HCT116 (cell line): ENCODE data around the gene DUSP14. TPM values are rescaled to one million over a fixed set of nuclear protein-coding genes. Genes with fewer than 3 reads are reported as not detected.

ENCODE experiments used
- ATAC-seq: fragments of 200-7000 bp; cut with Tn5 transposase; 2 replicates; pipeline ENCODE4 v1.9.1; 2020; ENCODE audit warnings: mild to moderate bottlenecking, moderate library complexity
- BruUV-seq: library from RNA; stranded (reverse); fragments of 400-500 nt; replicated peaks from 2 replicates; lab custom pipeline; 2021; lab: Mats Ljungman, UMichigan
- CTCF ChIA-PET: fragments of 300-600 bp; sonication (Branson Sonifier 250); formaldehyde crosslinking; loops from one replicate; lab custom pipeline; 2021; ENCODE audit warnings: antibody characterized with exemption; lab: Charles Lee
- POLR2A ChIA-PET: fragments of 300-600, 350-600 bp; sonication (Branson Sonifier 250); formaldehyde crosslinking; loops from one replicate; lab custom pipeline; 2021; ENCODE audit warnings: antibody characterized with exemption; lab: Charles Lee
- RAD21 ChIA-PET, 2 experiments: fragments of 300-600 bp; sonication (Branson Sonifier 250); formaldehyde crosslinking; loops; one replicate each; lab custom pipeline; 2023; ENCODE audit warnings: low total read pairs in 2 of 2; ENCODE audit not compliant: uncharacterized antibody in 2 of 2, unreplicated experiment in 2 of 2, low non-redundant PET in 1 of 2; lab: Charles Lee
- DNase-seq: peaks from one replicate; pipeline ENCODE4 v3.0.0-alpha.2; 2010; ENCODE audit warnings: low read depth, low spot score
- H2AFZ ChIP-seq: fragments of 200-600 bp; shearing (Covaris generic), sonication (generic); 2 replicates; pipeline ENCODE4 v1.6.1; 2017; ENCODE audit warnings: low read depth, mixed run types, mixed read lengths, antibody characterized with exemption, low read length; ENCODE audit not compliant: poor library complexity, severe bottlenecking
- H3K27ac ChIP-seq: 2 replicates; pipeline ENCODE4 v1.5.1; 2012; ENCODE audit warnings: low read depth, low read length
- H3K27me3 ChIP-seq: fragments of 200-600 bp; sonication (generic); 2 replicates; pipeline ENCODE4 v1.6.1; 2016; ENCODE audit warnings: mixed run types, low read length, mixed read lengths; ENCODE audit not compliant: insufficient read depth
- H3K36me3 ChIP-seq, 2 experiments: fragments of 200-500 bp in 1 of 2; fragments of 200-600 bp in 1 of 2; sonication (Bioruptor generic) in 1 of 2; sonication (generic) in 1 of 2; 2 replicates each; pipeline versions ENCODE4 v1.5.1 to v1.6.1; 2014 to 2016; ENCODE audit warnings: low read length in 2 of 2, inconsistent platforms in 1 of 2, mixed read lengths in 1 of 2, mixed run types in 1 of 2; ENCODE audit not compliant: insufficient read depth in 2 of 2, control insufficient read depth in 1 of 2
- H3K4me1 ChIP-seq, 2 experiments: fragments of 200-600 bp in 1 of 2; sonication (generic) in 1 of 2; 2 replicates each; pipeline versions ENCODE4 v1.5.1 to v1.6.1; 2012 to 2017; ENCODE audit warnings: low read length in 2 of 2, inconsistent platforms in 1 of 2, mild to moderate bottlenecking in 1 of 2, mixed read lengths in 1 of 2, mixed run types in 1 of 2, moderate library complexity in 1 of 2; ENCODE audit not compliant: insufficient read depth in 2 of 2, control insufficient read depth in 1 of 2
- H3K4me2 ChIP-seq: fragments of 200-600 bp; sonication (generic); 2 replicates; pipeline ENCODE4 v1.6.1; 2017; ENCODE audit warnings: mixed run types, low read length, mixed read lengths
- H3K4me3 ChIP-seq, 2 experiments: fragments of 200-600 bp in 1 of 2; sonication (generic) in 1 of 2; replicated peaks in 1 of 2; 2 replicates each; pipeline ENCODE4 v1.5.1; 2011 to 2016; ENCODE audit warnings: low read length in 2 of 2, control low read depth in 1 of 2, low read depth in 1 of 2, mild to moderate bottlenecking in 1 of 2, mixed read lengths in 1 of 2, mixed run types in 1 of 2
- H3K79me2 ChIP-seq: fragments of 200-600 bp; sonication (generic); 2 replicates; pipeline ENCODE4 v1.6.1; 2017; ENCODE audit warnings: mild to moderate bottlenecking, mixed run types, low read length, moderate library complexity, mixed read lengths; ENCODE audit not compliant: insufficient read depth
- H3K9ac ChIP-seq: fragments of 200-600 bp; sonication (generic); 2 replicates; pipeline ENCODE4 v1.6.1; 2016; ENCODE audit warnings: low read length, mixed read lengths
- H3K9me2 ChIP-seq: fragments of 200-600 bp; sonication (generic), shearing (Covaris generic); 2 replicates; pipeline ENCODE4 v1.6.1; 2017; ENCODE audit warnings: mixed run types, mild to moderate bottlenecking, moderate library complexity; ENCODE audit not compliant: insufficient read depth
- H3K9me3 ChIP-seq, 2 experiments: fragments of 200-500 bp in 1 of 2; fragments of 200-600 bp in 1 of 2; sonication (Bioruptor generic) in 1 of 2; sonication (generic) in 1 of 2; 2 replicates each; pipeline ENCODE4 v1.6.1; 2014 to 2017; ENCODE audit warnings: low read length in 2 of 2, mixed read lengths in 2 of 2, inconsistent platforms in 1 of 2, low read depth in 1 of 2, mild to moderate bottlenecking in 1 of 2, mixed run types in 1 of 2, moderate library complexity in 1 of 2; ENCODE audit not compliant: control insufficient read depth in 1 of 2, insufficient read depth in 1 of 2
- H4K20me1 ChIP-seq: fragments of 200-600 bp; sonication (generic), shearing (Covaris generic); 2 replicates; pipeline ENCODE4 v1.6.1; 2017; ENCODE audit warnings: mixed run types, mild to moderate bottlenecking, moderate library complexity; ENCODE audit not compliant: insufficient read depth
- ATF3 ChIP-seq: IDR thresholded peaks from 2 replicates; pipeline ENCODE4 v1.6.1; 2012
- CBX3 ChIP-seq: IDR thresholded peaks from 2 replicates; pipeline ENCODE4 v1.6.1; 2012; ENCODE audit warnings: low read depth
- EGR1 ChIP-seq: IDR thresholded peaks from 2 replicates; pipeline ENCODE4 v1.6.1; 2012; ENCODE audit warnings: low read depth
- FOSL1 ChIP-seq: IDR thresholded peaks from 2 replicates; pipeline ENCODE4 v1.6.1; 2012; ENCODE audit warnings: low read depth
- JUND ChIP-seq: IDR thresholded peaks from 2 replicates; pipeline ENCODE4 v1.6.1; 2012
- POLR2AphosphoS5 ChIP-seq: IDR thresholded peaks from 2 replicates; pipeline ENCODE4 v1.6.1; 2011; ENCODE audit warnings: mild to moderate bottlenecking, low read depth, low read length, moderate library complexity
- RAD21 ChIP-seq: IDR thresholded peaks from 2 replicates; pipeline ENCODE4 v1.6.1; 2012; ENCODE audit warnings: low read depth, mild to moderate bottlenecking
- SRF ChIP-seq: IDR thresholded peaks from 2 replicates; pipeline ENCODE4 v1.6.1; 2012; ENCODE audit warnings: low read depth
- ZFX ChIP-seq: fragments of 450-650 bp; IDR thresholded peaks from 2 replicates; pipeline ENCODE4 v1.6.1; 2017
- ZNF274 ChIP-seq: fragments of 200-500 bp; sonication (Bioruptor generic); IDR thresholded peaks from 2 replicates; pipeline ENCODE4 v1.6.1; 2014; ENCODE audit warnings: mild to moderate bottlenecking, low read depth, low read length, inconsistent platforms
- intact Hi-C: fragments of 100-400 bp; cut with micrococcal nuclease; formaldehyde crosslinking; loops from 2 replicates; pipeline ENCODE4 v1.10.0; 2022
- total RNA-seq: library from RNA; stranded (reverse); gene quantifications from one replicate; pipeline ENCODE4 v1.2.1, GENCODE V29; 2021; ENCODE audit not compliant: unreplicated experiment
- TF ChIP-seq, protein P1 (sequence below): IDR thresholded peaks from 2 replicates; pipeline ENCODE4 v1.6.1; 2011; ENCODE audit warnings: mild to moderate bottlenecking, low read length, moderate library complexity; ENCODE audit not compliant: insufficient replicate concordance; ENCODE audit errors: extremely low read depth
- TF ChIP-seq, protein P2 (sequence below): IDR thresholded peaks from 2 replicates; pipeline ENCODE4 v1.6.1; 2012; ENCODE audit warnings: low read depth
- TF ChIP-seq, protein P3 (sequence below), 3 experiments: fragments of 200-600 bp in 1 of 3; sonication (generic) in 1 of 3; IDR thresholded peaks in 2 of 3; conservative IDR thresholded peaks in 1 of 3; 2 replicates each; pipeline ENCODE4 v1.5.1; 2012 to 2017; ENCODE audit warnings: low read depth in 2 of 3, low read length in 2 of 3, antibody characterized with exemption in 1 of 3, borderline replicate concordance in 1 of 3, control low read depth in 1 of 3, mild to moderate bottlenecking in 1 of 3, mixed read lengths in 1 of 3, mixed run types in 1 of 3, moderate library complexity in 1 of 3; ENCODE audit not compliant: insufficient read depth in 1 of 3

The DUSP14 gene
- total RNA-seq, 1 experiment from 2014 or later = 27.6 TPM

DNA sequence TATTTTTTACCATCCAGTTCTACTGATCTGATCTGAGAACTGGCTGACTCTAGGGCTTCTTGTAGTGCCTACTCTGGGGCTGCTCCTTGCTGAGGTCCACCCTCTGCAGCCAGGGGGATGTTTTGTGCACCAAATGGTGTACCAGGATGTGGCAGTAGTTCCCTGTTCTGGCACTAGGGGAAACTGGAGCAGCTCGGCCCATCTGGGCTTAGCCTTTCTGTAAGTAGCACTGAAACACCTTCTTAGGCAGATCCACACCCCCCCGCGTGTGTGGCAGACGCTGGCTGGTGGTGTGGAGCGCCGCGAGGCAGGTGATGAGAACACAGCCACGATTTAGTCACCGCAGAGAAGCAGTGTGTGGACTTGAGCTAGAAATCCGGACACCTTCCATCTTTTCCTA, 17.0 kb downstream of the DUSP14 start:
- H3K79me2 ChIP-seq = peaks cover 88% of the 10 kb centered on the region
- ATAC-seq = peak; percentile 99

More for the DNA sequence above, 17.0 kb downstream of the DUSP14 start:
- ChIA-PET CTCF (interaction anchor here (0.6 to 1.7 kb wide), 4 partner anchors 12 to 133 kb away, joined by 3 to 5 read pairs (median 3); no protein-coding TSS in a partner anchor), POLR2A (no interaction called here), RAD21 (no interaction called here)
- Histone ChIP-seq H3K27ac (no peak overlapping the region), H4K20me1 (no peaks in the 10 kb centered on the region), H3K4me3 (no peak overlapping the region), H3K27me3 (no peaks in the 10 kb centered on the region), H3K9me2 (no peaks in the 10 kb centered on the region), H3K4me1 (peaks cover 0 to 3% of the 10 kb centered on the region in 2 experiments; a peak in 1 of 4 replicates), H2AFZ (no peak overlapping the region), H3K9me3 (no peaks in the 10 kb centered on the region), H3K9ac (no peak overlapping the region), H3K4me2 (no peak overlapping the region), H3K36me3 (no peaks in the 10 kb centered on the region)
- no peak for TF ChIP-seq CBX3
- no peak for TF ChIP-seq ZFX
- TF ChIP-seq FOSL1 = no peak
- TF ChIP-seq, protein P1, sequence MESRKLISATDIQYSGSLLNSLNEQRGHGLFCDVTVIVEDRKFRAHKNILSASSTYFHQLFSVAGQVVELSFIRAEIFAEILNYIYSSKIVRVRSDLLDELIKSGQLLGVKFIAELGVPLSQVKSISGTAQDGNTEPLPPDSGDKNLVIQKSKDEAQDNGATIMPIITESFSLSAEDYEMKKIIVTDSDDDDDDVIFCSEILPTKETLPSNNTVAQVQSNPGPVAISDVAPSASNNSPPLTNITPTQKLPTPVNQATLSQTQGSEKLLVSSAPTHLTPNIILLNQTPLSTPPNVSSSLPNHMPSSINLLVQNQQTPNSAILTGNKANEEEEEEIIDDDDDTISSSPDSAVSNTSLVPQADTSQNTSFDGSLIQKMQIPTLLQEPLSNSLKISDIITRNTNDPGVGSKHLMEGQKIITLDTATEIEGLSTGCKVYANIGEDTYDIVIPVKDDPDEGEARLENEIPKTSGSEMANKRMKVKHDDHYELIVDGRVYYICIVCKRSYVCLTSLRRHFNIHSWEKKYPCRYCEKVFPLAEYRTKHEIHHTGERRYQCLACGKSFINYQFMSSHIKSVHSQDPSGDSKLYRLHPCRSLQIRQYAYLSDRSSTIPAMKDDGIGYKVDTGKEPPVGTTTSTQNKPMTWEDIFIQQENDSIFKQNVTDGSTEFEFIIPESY = no peak
- TF ChIP-seq, protein P2, sequence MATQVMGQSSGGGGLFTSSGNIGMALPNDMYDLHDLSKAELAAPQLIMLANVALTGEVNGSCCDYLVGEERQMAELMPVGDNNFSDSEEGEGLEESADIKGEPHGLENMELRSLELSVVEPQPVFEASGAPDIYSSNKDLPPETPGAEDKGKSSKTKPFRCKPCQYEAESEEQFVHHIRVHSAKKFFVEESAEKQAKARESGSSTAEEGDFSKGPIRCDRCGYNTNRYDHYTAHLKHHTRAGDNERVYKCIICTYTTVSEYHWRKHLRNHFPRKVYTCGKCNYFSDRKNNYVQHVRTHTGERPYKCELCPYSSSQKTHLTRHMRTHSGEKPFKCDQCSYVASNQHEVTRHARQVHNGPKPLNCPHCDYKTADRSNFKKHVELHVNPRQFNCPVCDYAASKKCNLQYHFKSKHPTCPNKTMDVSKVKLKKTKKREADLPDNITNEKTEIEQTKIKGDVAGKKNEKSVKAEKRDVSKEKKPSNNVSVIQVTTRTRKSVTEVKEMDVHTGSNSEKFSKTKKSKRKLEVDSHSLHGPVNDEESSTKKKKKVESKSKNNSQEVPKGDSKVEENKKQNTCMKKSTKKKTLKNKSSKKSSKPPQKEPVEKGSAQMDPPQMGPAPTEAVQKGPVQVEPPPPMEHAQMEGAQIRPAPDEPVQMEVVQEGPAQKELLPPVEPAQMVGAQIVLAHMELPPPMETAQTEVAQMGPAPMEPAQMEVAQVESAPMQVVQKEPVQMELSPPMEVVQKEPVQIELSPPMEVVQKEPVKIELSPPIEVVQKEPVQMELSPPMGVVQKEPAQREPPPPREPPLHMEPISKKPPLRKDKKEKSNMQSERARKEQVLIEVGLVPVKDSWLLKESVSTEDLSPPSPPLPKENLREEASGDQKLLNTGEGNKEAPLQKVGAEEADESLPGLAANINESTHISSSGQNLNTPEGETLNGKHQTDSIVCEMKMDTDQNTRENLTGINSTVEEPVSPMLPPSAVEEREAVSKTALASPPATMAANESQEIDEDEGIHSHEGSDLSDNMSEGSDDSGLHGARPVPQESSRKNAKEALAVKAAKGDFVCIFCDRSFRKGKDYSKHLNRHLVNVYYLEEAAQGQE = no peak
- TF ChIP-seq ZNF274 = no peak
- no peak for TF ChIP-seq ATF3
- 0 out of 2 replicates have a peak, but pooled peaks have one; percentile 21 for TF ChIP-seq RAD21
- no peak for TF ChIP-seq EGR1
- TF ChIP-seq, protein P3, sequence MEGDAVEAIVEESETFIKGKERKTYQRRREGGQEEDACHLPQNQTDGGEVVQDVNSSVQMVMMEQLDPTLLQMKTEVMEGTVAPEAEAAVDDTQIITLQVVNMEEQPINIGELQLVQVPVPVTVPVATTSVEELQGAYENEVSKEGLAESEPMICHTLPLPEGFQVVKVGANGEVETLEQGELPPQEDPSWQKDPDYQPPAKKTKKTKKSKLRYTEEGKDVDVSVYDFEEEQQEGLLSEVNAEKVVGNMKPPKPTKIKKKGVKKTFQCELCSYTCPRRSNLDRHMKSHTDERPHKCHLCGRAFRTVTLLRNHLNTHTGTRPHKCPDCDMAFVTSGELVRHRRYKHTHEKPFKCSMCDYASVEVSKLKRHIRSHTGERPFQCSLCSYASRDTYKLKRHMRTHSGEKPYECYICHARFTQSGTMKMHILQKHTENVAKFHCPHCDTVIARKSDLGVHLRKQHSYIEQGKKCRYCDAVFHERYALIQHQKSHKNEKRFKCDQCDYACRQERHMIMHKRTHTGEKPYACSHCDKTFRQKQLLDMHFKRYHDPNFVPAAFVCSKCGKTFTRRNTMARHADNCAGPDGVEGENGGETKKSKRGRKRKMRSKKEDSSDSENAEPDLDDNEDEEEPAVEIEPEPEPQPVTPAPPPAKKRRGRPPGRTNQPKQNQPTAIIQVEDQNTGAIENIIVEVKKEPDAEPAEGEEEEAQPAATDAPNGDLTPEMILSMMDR (IDR thresholded peaks at IDR 0.05 in 2 of 3, conservative IDR thresholded peaks at IDR 0.05 in 1 of 3; ENCODE audit: borderline replicate concordance in 1 of 3, insufficient read depth in 1 of 3, low read depth in 2 of 3, low read length in 2 of 3) = peak; percentile 39 to 82 (median 63); a peak in 5 of 6 replicates
- no peak for TF ChIP-seq JUND
- TF ChIP-seq POLR2AphosphoS5 = no peak
- no peak for TF ChIP-seq SRF
- DNase-seq = peak; percentile 23
- no TSS peak for BruUV-seq
- intact Hi-C loops = no loop called here
